KG1 (cell line): ENCODE data around the gene CMTR2.
"Not testable (repeated sequence)": the region's sequence is repeated elsewhere in the genome, so short reads cannot be mapped to it uniquely, and the experiment has no call there.

Experiments
- DNase-seq: peaks from one replicate; lab custom pipeline; 2025; lab: John Stamatoyannopoulos, UW

CMTR2 gene

GRCh38 chr16:71288890-71289731 lies at the start of gene CMTR2:
CMTR2 (minus strand) TSS chr16:71289402; CDS start chr16:71285920, 3,482 bp downstream.
- DNase-seq: peak; percentile 87

- DNase-seq: no peak
Measured at GRCh38 chr16:71338632-71339031, 49.4 kb upstream of the CMTR2 start.

GRCh38 chr16:71338193-71338592 lies 49.0 kb upstream of the CMTR2 start:
- DNase-seq: no peak

- DNase-seq: no peak
Measured at GRCh38 chr16:71337631-71338030, 48.4 kb upstream of the CMTR2 start.

- no peak for DNase-seq
Measured at GRCh38 chr16:71328151-71328550, 38.9 kb upstream of the CMTR2 start.

- DNase-seq: no peak
Measured at GRCh38 chr16:71327720-71328119, 38.5 kb upstream of the CMTR2 start.

- no peak for DNase-seq
Measured at GRCh38 chr16:71319999-71320398, 30.8 kb upstream of the CMTR2 start.

GRCh38 chr16:71315269-71315668 lies 26.1 kb upstream of the CMTR2 start:
- DNase-seq: no peak

- DNase-seq: not testable (repeated sequence)
Measured at GRCh38 chr16:71313591-71313990, 24.4 kb upstream of the CMTR2 start.

GRCh38 chr16:71311553-71312158 lies 22.5 kb upstream of the CMTR2 start:
- no peak for DNase-seq

GRCh38 chr16:71303938-71304337 lies 14.7 kb upstream of the CMTR2 start:
- no peak for DNase-seq

- DNase-seq: no peak
Measured at GRCh38 chr16:71297341-71297634, 8.1 kb upstream of the CMTR2 start.

- DNase-seq: no peak
Measured at GRCh38 chr16:71296584-71297340, 7.6 kb upstream of the CMTR2 start.

- no peak for DNase-seq
Measured at GRCh38 chr16:71295950-71296349, 6.7 kb upstream of the CMTR2 start.

GRCh38 chr16:71293919-71294318 lies 4.7 kb upstream of the CMTR2 start:
- DNase-seq: no peak

GRCh38 chr16:71292095-71292494 lies 2.9 kb upstream of the CMTR2 start:
- DNase-seq: not testable (repeated sequence)

- DNase-seq: no peak
Measured at GRCh38 chr16:71289732-71290062, 495 bp upstream of the CMTR2 start.

GRCh38 chr16:71288570-71288889 lies 672 bp downstream of the CMTR2 start:
- no peak for DNase-seq

GRCh38 chr16:71287911-71288310 lies 1.3 kb downstream of the CMTR2 start:
- DNase-seq: no peak

- DNase-seq: no peak
Measured at GRCh38 chr16:71287454-71287853, 1.7 kb downstream of the CMTR2 start.

GRCh38 chr16:71283612-71284011 lies 5.6 kb downstream of the CMTR2 start:
- DNase-seq: no peak

GRCh38 chr16:71282943-71283342 lies 6.3 kb downstream of the CMTR2 start:
- no peak for DNase-seq

- no peak for DNase-seq
Measured at GRCh38 chr16:71276589-71277334, 12.4 kb downstream of the CMTR2 start.
